ENCODE measurements around the gene PIERCE2. TPM values are rescaled to one million over a fixed set of nuclear protein-coding genes. Genes with fewer than 3 reads are reported as not detected.

The PIERCE2 gene
- total and polyA plus RNA-seq, 2 experiments from 2014 or later, result 2.6 to 3.8 TPM

GRCh38 chr15:55398243-55398642 is 10.1 kb upstream of the PIERCE2 start:
- H3K27me3 ChIP-seq (ENCODE audit: insufficient read depth), result no peaks in the 10 kb centered on the region
- no peaks in the 10 kb centered on the region for H3K4me1 ChIP-seq (ENCODE audit: insufficient read depth)
- H3K9me2 ChIP-seq (ENCODE audit: insufficient read depth), result no peaks in the 10 kb centered on the region
- H4K20me1 ChIP-seq (replicated peaks; ENCODE audit: insufficient read depth), result no peaks in the 10 kb centered on the region
- no peaks in the 10 kb centered on the region for H3K36me3 ChIP-seq (ENCODE audit: insufficient read depth)
- ATAC-seq (no peak), DNase-seq (ENCODE audit: low spot score) (no peak)
- H3K27ac ChIP-seq (ENCODE audit: low read depth), result no peak overlapping the region
- H3K4me3 ChIP-seq, result no peak overlapping the region
- no peak for TF ChIP-seq EZH2 (IDR thresholded peaks at IDR 0.05; ENCODE audit: low read depth, unreplicated experiment)
- TF ChIP-seq ETS1 (IDR thresholded peaks at IDR 0.05), result no peak
- no peak for TF ChIP-seq ZNF114 (CRISPR knock-in tag; IDR thresholded peaks at IDR 0.05)
- TF ChIP-seq CREB1 (CRISPR knock-in tag; IDR thresholded peaks at IDR 0.05; ENCODE audit: low read depth), result no peak
- TF ChIP-seq STAT1 (IDR thresholded peaks at IDR 0.05; ENCODE audit: unreplicated experiment), result no peak
- no peak for TF ChIP-seq REST (IDR thresholded peaks at IDR 0.05; ENCODE audit: unreplicated experiment)
- no peak for TF ChIP-seq CTCF (conservative IDR thresholded peaks at IDR 0.05; ENCODE audit: low read depth in 2 of 2)
- TF ChIP-seq POLR2AphosphoS5 (IDR thresholded peaks at IDR 0.05; ENCODE audit: low read depth), result no peak
- no peak for TF ChIP-seq ZNF331 (CRISPR knock-in tag; IDR thresholded peaks at IDR 0.05; ENCODE audit: low read depth)
- no peak for TF ChIP-seq NANOG (IDR thresholded peaks at IDR 0.05; ENCODE audit: borderline replicate concordance)
- TF ChIP-seq EZH2phosphoT487 (IDR thresholded peaks at IDR 0.05; ENCODE audit: unreplicated experiment), result no peak
- TF ChIP-seq JUNB (IDR thresholded peaks at IDR 0.05; ENCODE audit: unreplicated experiment), result no peak
- TF ChIP-seq ZNF462 (CRISPR knock-in tag; IDR thresholded peaks at IDR 0.05), result no peak
- no peak overlapping the region for H3K4me2 ChIP-seq
- H3K9me3 Mint-ChIP-seq, result peaks cover 11% of the 10 kb centered on the region; the same call in 2 of the 3 replicates
- H2AFZ ChIP-seq, result no peak overlapping the region
- no peak overlapping the region for H3K4me3 Mint-ChIP-seq
- no peaks in the 10 kb centered on the region for H3F3A ChIP-seq (replicated peaks; ENCODE audit: low read depth)
- no peaks in the 10 kb centered on the region for H3K79me2 ChIP-seq (replicated peaks; ENCODE audit: insufficient read depth)
- H3K36me3 Mint-ChIP-seq (ENCODE audit: low read depth), result no peaks in the 10 kb centered on the region; the same call in 2 of the 3 replicates
- H3K27ac Mint-ChIP-seq, result no peak overlapping the region
- no peaks in the 10 kb centered on the region for H3K27me3 Mint-ChIP-seq (ENCODE audit: insufficient read depth, low read depth, poor library complexity)
- H3K4me1 Mint-ChIP-seq, result peaks cover 8% of the 10 kb centered on the region; the same call in 2 of the 3 replicates
